Femur (tissue), 1 donor: Measurements from ENCODE around the gene PPDPF.
"Not testable (repeated sequence)": the region's sequence is repeated elsewhere in the genome, so short reads cannot be mapped to it uniquely, and the experiment has no call there.

Source experiments
- DNase-seq: peaks from one replicate; pipeline ENCODE4 v3.0.0-alpha.2; 2017

Gene PPDPF

GRCh38 chr20:63566395-63567135 is 46.0 kb downstream of the PPDPF start:
- no peak for DNase-seq

GRCh38 chr20:63567136-63567385 is 46.5 kb downstream of the PPDPF start:
- no peak for DNase-seq

- no peak for DNase-seq
Observed at GRCh38 chr20:63567386-63568169, 47.0 kb downstream of the PPDPF start.

- DNase-seq, result no peak
Observed at GRCh38 chr20:63568170-63568981, 47.8 kb downstream of the PPDPF start.

- DNase-seq, result no peak
Observed at GRCh38 chr20:63568986-63569949, 48.7 kb downstream of the PPDPF start.

- DNase-seq, result no peak
Observed at GRCh38 chr20:63570281-63571086, 49.9 kb downstream of the PPDPF start.

- not testable (repeated sequence) for DNase-seq
Observed at GRCh38 chr20:63571087-63571478, 50.5 kb downstream of the PPDPF start.
